Right lobe of liver (tissue), 6 donors: ENCODE data around the gene SPAG5. TPM values are rescaled to one million over a fixed set of nuclear protein-coding genes. Genes with fewer than 3 reads are reported as not detected.

ENCODE experiments used
- ATAC-seq, 4 donors: fragments of 200-7000 bp; cut with Tn5 transposase; one replicate each; pipeline ENCODE4 v1.9.1; 2020; ENCODE audit warnings: mild to moderate bottlenecking in 4 of 4, moderate library complexity in 4 of 4
- DNase-seq, 3 donors: peaks; one replicate each; pipeline ENCODE4 v3.0.0-alpha.2; 2020
- H3K27ac ChIP-seq, 3 donors: fragments of 200-600 bp; one replicate each; pipeline ENCODE4 v1.8.0; 2022
- H3K27me3 ChIP-seq, 2 donors: fragments of 200-600 bp; one replicate each; pipeline ENCODE4 v1.8.0; 2022
- H3K36me3 ChIP-seq, 4 donors: fragments of 200-600 bp; sonication (generic) in 1 of 4; one replicate each; pipeline versions ENCODE4 v1.5.1 to v1.8.0; 2017 to 2022; ENCODE audit warnings: control low read depth in 1 of 4
- H3K4me1 ChIP-seq, 4 donors: fragments of 200-600 bp; sonication (generic) in 1 of 4; one replicate each; pipeline versions ENCODE4 v1.5.1 to v1.8.0; 2017 to 2022; ENCODE audit warnings: control low read depth in 1 of 4
- H3K4me3 ChIP-seq, 3 donors: fragments of 200-600 bp; one replicate each; pipeline ENCODE4 v1.8.0; 2022
- H3K9me3 ChIP-seq, 4 donors: fragments of 200-600 bp; sonication (generic) in 1 of 4; one replicate each; pipeline versions ENCODE4 v1.5.1 to v1.8.0; 2017 to 2022; ENCODE audit warnings: control low read depth in 1 of 4
- POLR2A ChIP-seq: fragments of 450-650 bp; IDR thresholded peaks from one replicate; pipeline ENCODE4 v1.6.1; 2017; ENCODE audit warnings: antibody characterized with exemption, mild to moderate bottlenecking
- WGBS: methylation state at CpG from one replicate; pipeline ENCODE4 v1.1.6; 2018; ENCODE audit warnings: low coverage, low lambda C conversion rate; ENCODE audit not compliant: insufficient coverage; ENCODE audit errors: missing lambda C conversion rate; 5-methylcytosine and 5-hydroxymethylcytosine counted together
- intact Hi-C, 2 donors: fragments of 100-400 bp; cut with DNase I; formaldehyde crosslinking; loops; one replicate each; pipeline versions ENCODE4 v1.11.2 to v1.14.1; 2022
- total RNA-seq, 6 experiments: library from RNA; depleted of rRNA in 2 of 6; stranded (reverse); fragments of >200 nt in 2 of 6; fragmentation: NEBNext Ultra II Directional in 3 of 6; extraction: Animal tissue kit (Norgen Biotek cat#: 25700) in 3 of 6; gene quantifications; one replicate each; pipeline versions ENCODE4 v1.1.0 to v1.2.4, GENCODE V29; 2016 to 2023
- TF ChIP-seq, protein P1 (sequence below), 4 donors: fragments of 200-600 bp in 3 of 4; fragments of 450-650 bp in 1 of 4; IDR thresholded peaks; one replicate each; pipeline versions ENCODE4 v1.5.1 to v1.8.0; 2016 to 2022; ENCODE audit warnings: antibody characterized with exemption in 4 of 4, mild to moderate bottlenecking in 2 of 4
- donor health status: DM: no; HTN: yes; CAD: no.
- donor health status: DM: no; HTN: no; CAD: no.
- donor health status: DM: no; HTN: no; CAD: no.
- donor health status: DM: no; HTN: yes; CAD: no.
- donor health status: DM: no; HTN: yes; CAD: no.

SPAG5 gene
- total RNA-seq, 6 experiments from 2014 or later = 8.4 to 14.1 (median 11.3) TPM

DNA sequence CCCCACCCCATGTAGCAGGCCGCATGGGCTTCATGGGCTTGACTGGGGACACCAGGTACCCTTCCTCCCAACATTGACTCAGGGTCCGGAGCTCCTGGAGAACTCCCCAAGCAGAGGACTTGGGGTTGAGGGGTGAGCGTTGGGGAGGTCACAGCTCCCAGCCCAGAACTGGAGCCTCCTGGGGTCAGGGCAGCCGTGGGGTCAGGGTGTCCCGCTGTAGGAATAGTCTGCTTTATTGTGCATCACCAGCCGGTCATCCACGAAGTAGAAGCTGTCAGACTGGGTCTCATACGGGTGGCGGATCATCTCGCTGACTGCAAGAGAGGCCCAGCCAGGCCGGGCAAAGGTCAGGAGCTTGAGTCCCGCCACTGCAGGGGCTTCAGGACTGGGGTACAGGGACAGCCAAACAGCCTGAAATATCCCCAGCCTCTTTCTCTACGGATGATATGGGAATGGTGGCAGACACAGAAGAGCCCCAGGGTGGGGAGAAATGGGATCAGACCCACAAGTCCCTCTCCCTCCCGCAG is 51.7 kb downstream of the SPAG5 start:
- no peak overlapping the region for H3K27ac ChIP-seq
- DNase-seq = no peak
- no peak for ATAC-seq

GRCh38 chr17:28545787-28546415 is 52.9 kb downstream of the SPAG5 start:
- no peak overlapping the region for H3K27ac ChIP-seq
- ATAC-seq (no peak), DNase-seq (no peak)
- 73% methylated on average over 4 of the region's 6 CpGs for WGBS
- H3K27me3 ChIP-seq = no peaks in the 10 kb centered on the region
- no peaks in the 10 kb centered on the region for H3K4me1 ChIP-seq
- no peaks in the 10 kb centered on the region for H3K36me3 ChIP-seq
- TF ChIP-seq POLR2A = no peak
- TF ChIP-seq, protein P1, sequence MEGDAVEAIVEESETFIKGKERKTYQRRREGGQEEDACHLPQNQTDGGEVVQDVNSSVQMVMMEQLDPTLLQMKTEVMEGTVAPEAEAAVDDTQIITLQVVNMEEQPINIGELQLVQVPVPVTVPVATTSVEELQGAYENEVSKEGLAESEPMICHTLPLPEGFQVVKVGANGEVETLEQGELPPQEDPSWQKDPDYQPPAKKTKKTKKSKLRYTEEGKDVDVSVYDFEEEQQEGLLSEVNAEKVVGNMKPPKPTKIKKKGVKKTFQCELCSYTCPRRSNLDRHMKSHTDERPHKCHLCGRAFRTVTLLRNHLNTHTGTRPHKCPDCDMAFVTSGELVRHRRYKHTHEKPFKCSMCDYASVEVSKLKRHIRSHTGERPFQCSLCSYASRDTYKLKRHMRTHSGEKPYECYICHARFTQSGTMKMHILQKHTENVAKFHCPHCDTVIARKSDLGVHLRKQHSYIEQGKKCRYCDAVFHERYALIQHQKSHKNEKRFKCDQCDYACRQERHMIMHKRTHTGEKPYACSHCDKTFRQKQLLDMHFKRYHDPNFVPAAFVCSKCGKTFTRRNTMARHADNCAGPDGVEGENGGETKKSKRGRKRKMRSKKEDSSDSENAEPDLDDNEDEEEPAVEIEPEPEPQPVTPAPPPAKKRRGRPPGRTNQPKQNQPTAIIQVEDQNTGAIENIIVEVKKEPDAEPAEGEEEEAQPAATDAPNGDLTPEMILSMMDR (IDR thresholded peaks at IDR 0.05) = no peak
- no peaks in the 10 kb centered on the region for H3K9me3 ChIP-seq
- intact Hi-C loops = loop anchor here (5.0 kb wide), 2 partner anchors 66 to 71 kb away; partner anchors contain the start of gene RSKR (in 1 of the 2)
- H3K4me3 ChIP-seq = no peak overlapping the region

More for the DNA sequence above, 51.7 kb downstream of the SPAG5 start:
- no peaks in the 10 kb centered on the region for H3K4me1 ChIP-seq
- WGBS = 57% methylated on average over 2 of the region's 14 CpGs
- no peaks in the 10 kb centered on the region for H3K27me3 ChIP-seq
- no peaks in the 10 kb centered on the region for H3K36me3 ChIP-seq
- intact Hi-C loops = loop anchor here (5.0 kb wide), 2 partner anchors 65 to 70 kb away; partner anchors contain the start of gene RSKR (in 1 of the 2)
- no peak overlapping the region for H3K4me3 ChIP-seq
- TF ChIP-seq POLR2A = no peak
- TF ChIP-seq, protein P1 (IDR thresholded peaks at IDR 0.05) = no peak
- H3K9me3 ChIP-seq = no peaks in the 10 kb centered on the region

DNA sequence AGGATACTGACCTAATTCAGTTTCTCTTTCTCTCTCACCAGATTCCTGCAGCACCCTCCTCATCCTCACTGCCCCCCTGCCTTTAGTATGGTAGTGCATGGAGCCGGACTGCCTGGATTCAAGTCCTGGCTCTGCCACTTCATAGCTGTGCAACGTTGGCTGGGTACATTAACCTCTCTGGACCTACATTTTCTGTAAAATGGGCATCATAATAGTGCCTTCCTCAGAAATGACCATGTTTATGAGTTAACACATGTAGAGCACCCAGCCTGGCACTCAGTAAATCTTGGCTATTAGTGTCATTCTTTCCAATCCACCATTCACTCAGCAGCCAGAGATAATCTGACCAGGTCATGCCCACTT is 53.7 kb downstream of the SPAG5 start:
- DNase-seq (no peak), ATAC-seq (no peak)
- H3K36me3 ChIP-seq = no peaks in the 10 kb centered on the region
- no peaks in the 10 kb centered on the region for H3K27me3 ChIP-seq
- no peak overlapping the region for H3K4me3 ChIP-seq
- intact Hi-C loops = loop anchor here (5.0 kb wide), 2 partner anchors 67 to 72 kb away; partner anchors contain the start of gene RSKR (in 1 of the 2)
- TF ChIP-seq, protein P1 (IDR thresholded peaks at IDR 0.05) = no peak
- TF ChIP-seq POLR2A = no peak
- no peaks in the 10 kb centered on the region for H3K4me1 ChIP-seq
- H3K9me3 ChIP-seq = no peaks in the 10 kb centered on the region
- H3K27ac ChIP-seq = no peak overlapping the region
- WGBS = 80% methylated on average over 2 of the region's 2 CpGs

DNA sequence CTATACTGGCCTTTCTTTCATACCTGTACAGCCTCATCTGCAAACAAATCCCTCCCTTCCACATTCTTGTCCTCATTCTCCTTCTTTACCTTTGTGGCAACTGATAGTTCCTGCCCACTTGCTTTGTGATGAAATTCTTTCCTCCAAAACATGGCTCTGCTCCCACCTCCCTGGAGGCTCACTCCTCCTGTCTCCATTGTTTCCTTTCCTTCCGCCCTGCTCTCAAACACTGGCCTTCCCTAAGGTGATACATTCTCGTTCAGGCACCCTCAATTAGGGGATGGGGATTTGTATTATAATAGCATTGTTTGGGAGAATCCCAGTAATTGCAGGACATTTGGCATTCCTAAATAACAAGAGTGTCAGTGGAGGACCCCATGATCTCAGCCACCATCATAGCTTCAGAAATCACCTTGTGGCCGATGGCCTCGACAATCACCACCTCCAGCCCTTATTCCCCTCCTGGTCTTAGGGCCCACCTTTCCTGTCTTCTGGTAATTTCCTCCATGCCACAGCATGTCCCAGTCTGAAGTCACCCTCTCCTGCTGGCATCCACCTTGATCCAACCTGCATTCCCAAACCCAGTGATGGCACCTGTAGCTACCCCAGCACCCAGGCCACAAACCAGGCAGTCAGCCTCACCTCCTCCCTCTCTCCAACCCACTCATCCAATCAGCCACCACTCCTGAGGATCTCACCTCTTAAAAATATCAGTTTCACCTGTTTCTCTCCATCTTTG is 54.3 kb downstream of the SPAG5 start:
- intact Hi-C loops = loop anchor here (5.0 kb wide), 2 partner anchors 68 to 73 kb away; partner anchors contain the start of gene RSKR (in 1 of the 2)

More for the DNA sequence above, 54.3 kb downstream of the SPAG5 start:
- TF ChIP-seq, protein P1 (IDR thresholded peaks at IDR 0.05) = no peak
- TF ChIP-seq POLR2A = no peak
- Histone ChIP-seq H3K27me3 (no peaks in the 10 kb centered on the region), H3K36me3 (no peaks in the 10 kb centered on the region), H3K4me1 (no peaks in the 10 kb centered on the region), H3K27ac (no peak overlapping the region), H3K9me3 (no peaks in the 10 kb centered on the region), H3K4me3 (no peak overlapping the region)
- ATAC-seq (no peak), DNase-seq (no peak)
- WGBS = 96% methylated on average over 4 of the region's 4 CpGs
